Measurements from ENCODE around the gene DNPEP. TPM values are rescaled to one million over a fixed set of nuclear protein-coding genes. Genes with fewer than 3 reads are reported as not detected.
"Not testable (repeated sequence)": the region's sequence is repeated elsewhere in the genome, so short reads cannot be mapped to it uniquely, and the experiment has no call there.

The DNPEP gene
- total RNA-seq, 1 donor from 2014 or later, result 85.1 TPM

GRCh38 chr2:219410390-219410789, 22.7 kb upstream of the DNPEP start:
- peaks cover 2% of the 10 kb centered on the region for H3K36me3 Mint-ChIP-seq
- H3K4me1 Mint-ChIP-seq, result peaks cover 13% of the 10 kb centered on the region
- H3K9me3 Mint-ChIP-seq, result no peaks in the 10 kb centered on the region
- no peak for DNase-seq (ENCODE audit: low spot score in 2 of 2, unreplicated experiment in 2 of 2)
- no peak overlapping the region for H3K27ac Mint-ChIP-seq
- no peak overlapping the region for H3K4me3 Mint-ChIP-seq
- TF ChIP-seq, protein P1, sequence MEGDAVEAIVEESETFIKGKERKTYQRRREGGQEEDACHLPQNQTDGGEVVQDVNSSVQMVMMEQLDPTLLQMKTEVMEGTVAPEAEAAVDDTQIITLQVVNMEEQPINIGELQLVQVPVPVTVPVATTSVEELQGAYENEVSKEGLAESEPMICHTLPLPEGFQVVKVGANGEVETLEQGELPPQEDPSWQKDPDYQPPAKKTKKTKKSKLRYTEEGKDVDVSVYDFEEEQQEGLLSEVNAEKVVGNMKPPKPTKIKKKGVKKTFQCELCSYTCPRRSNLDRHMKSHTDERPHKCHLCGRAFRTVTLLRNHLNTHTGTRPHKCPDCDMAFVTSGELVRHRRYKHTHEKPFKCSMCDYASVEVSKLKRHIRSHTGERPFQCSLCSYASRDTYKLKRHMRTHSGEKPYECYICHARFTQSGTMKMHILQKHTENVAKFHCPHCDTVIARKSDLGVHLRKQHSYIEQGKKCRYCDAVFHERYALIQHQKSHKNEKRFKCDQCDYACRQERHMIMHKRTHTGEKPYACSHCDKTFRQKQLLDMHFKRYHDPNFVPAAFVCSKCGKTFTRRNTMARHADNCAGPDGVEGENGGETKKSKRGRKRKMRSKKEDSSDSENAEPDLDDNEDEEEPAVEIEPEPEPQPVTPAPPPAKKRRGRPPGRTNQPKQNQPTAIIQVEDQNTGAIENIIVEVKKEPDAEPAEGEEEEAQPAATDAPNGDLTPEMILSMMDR (IDR thresholded peaks at IDR 0.05; ENCODE audit: unreplicated experiment), result no peak
- peaks cover 14% of the 10 kb centered on the region for H3K27me3 Mint-ChIP-seq (ENCODE audit: low read depth)

DNA sequence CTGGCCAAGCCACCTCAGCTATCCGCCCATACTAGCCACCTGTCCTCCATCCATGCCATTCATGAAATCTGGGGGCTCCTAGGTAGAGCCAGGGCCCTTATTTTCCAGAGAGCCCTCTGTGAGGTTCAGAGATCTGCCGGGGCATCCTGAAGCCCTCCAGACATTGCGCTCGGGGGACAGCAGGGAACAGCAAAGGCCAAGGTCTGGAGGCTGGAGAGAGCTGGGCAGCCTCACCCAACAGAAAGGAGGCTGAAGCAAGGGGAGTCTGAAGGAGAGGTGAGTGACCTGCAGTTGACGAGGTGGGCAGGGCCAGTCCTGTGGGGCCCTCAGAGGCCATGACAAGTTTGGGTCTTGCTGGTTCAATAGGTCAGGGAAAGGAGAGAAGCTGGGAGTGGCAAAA, 21.9 kb upstream of the DNPEP start:
- Mint-ChIP-seq H3K27ac (no peak overlapping the region), H3K4me1 (peaks cover 17% of the 10 kb centered on the region), H3K27me3 (ENCODE audit: low read depth) (peaks cover 9% of the 10 kb centered on the region), H3K4me3 (no peak overlapping the region), H3K36me3 (peaks cover 2% of the 10 kb centered on the region), H3K9me3 (no peaks in the 10 kb centered on the region)
- TF ChIP-seq, protein P1 (IDR thresholded peaks at IDR 0.05; ENCODE audit: unreplicated experiment), result no peak
- no peak for DNase-seq (ENCODE audit: low spot score in 2 of 2, unreplicated experiment in 2 of 2)

DNA sequence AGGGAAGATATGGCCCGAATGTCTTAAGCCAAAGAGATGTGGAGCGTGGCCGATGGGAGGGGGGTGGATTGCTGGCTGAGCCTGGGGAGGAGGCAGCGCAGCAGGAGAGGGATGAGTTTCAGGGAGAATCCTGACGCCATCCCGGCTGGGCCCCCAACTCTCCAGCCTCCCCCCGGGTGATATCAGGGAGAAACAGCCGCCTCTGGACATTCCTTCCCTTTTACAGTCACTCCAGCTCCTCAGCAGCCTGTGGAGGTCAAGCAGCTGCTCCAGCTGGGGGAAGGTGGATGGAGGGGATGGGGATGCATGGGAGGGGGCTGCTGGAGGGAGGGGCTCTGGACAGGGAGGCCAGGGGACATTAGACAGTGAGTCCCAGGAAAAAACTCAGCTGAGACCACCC, 20.9 kb upstream of the DNPEP start:
- H3K27me3 Mint-ChIP-seq (ENCODE audit: low read depth), result peaks cover 5% of the 10 kb centered on the region

DNA sequence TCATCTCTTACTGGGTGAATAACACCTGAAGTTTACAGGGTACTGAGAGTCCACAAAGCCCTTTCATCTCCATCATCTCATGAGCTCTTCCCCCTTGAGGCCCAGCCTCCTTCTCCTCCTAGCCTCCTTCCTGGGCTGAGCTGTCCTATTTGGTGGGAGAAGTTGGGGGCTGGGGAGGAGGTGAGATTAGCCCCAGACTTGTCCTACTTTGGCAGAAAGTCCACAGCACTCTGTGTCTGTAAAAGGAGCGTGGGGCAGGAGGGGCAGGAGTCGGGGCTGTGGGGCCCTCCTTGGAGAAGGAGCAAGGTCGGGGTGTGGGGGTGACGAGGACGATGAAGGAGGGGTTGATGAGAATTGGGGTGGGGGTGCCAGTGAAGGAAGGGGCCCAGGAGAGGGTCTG, 20.5 kb upstream of the DNPEP start:
- TF ChIP-seq, protein P1 (IDR thresholded peaks at IDR 0.05; ENCODE audit: unreplicated experiment), result no peak
- H3K27me3 Mint-ChIP-seq (ENCODE audit: low read depth), result peaks cover 4% of the 10 kb centered on the region

More for the DNA sequence above, 20.9 kb upstream of the DNPEP start:
- Mint-ChIP-seq H3K36me3 (peaks cover 2% of the 10 kb centered on the region), H3K4me3 (no peak overlapping the region), H3K27ac (peak overlapping the region; percentile 81), H3K9me3 (no peaks in the 10 kb centered on the region), H3K4me1 (peaks cover 25% of the 10 kb centered on the region)
- TF ChIP-seq, protein P1 (IDR thresholded peaks at IDR 0.05; ENCODE audit: unreplicated experiment), result no peak
- DNase-seq (ENCODE audit: low spot score in 2 of 2, unreplicated experiment in 2 of 2), result no peak

GRCh38 chr2:219407343-219407742, 19.6 kb upstream of the DNPEP start:
- H3K9me3 Mint-ChIP-seq; H3K36me3 Mint-ChIP-seq; DNase-seq (ENCODE audit: low spot score in 2 of 2, unreplicated experiment in 2 of 2); H3K27ac Mint-ChIP-seq; H3K4me3 Mint-ChIP-seq; H3K27me3 Mint-ChIP-seq (ENCODE audit: low read depth): not testable (repeated sequence)
- H3K4me1 Mint-ChIP-seq, result peaks cover 35% of the 10 kb centered on the region

More for the DNA sequence above, 20.5 kb upstream of the DNPEP start:
- Mint-ChIP-seq H3K4me1 (peaks cover 28% of the 10 kb centered on the region), H3K9me3 (no peaks in the 10 kb centered on the region), H3K36me3 (peaks cover 2% of the 10 kb centered on the region), H3K4me3 (no peak overlapping the region), H3K27ac (peak overlapping the region; percentile 81)
- DNase-seq (ENCODE audit: low spot score in 2 of 2, unreplicated experiment in 2 of 2), result no peak

- no peaks in the 10 kb centered on the region for H3K9me3 Mint-ChIP-seq
- H3K27me3 Mint-ChIP-seq (ENCODE audit: low read depth), result peaks cover 2% of the 10 kb centered on the region
- H3K36me3 Mint-ChIP-seq, result no peaks in the 10 kb centered on the region
- DNase-seq (ENCODE audit: low spot score in 2 of 2, unreplicated experiment in 2 of 2), result no peak
- peak overlapping the region; percentile 72 for H3K27ac Mint-ChIP-seq
- TF ChIP-seq, protein P1 (IDR thresholded peaks at IDR 0.05; ENCODE audit: unreplicated experiment), result no peak
- peaks cover 40% of the 10 kb centered on the region for H3K4me1 Mint-ChIP-seq
- no peak overlapping the region for H3K4me3 Mint-ChIP-seq
Observed at GRCh38 chr2:219406861-219407230, 19.1 kb upstream of the DNPEP start.
